ENCODE results near the gene SFTPB.

- TF ChIP-seq POLR2A (IDR thresholded peaks at IDR 0.05) (no peak), CTCF (IDR thresholded peaks at IDR 0.05) (no peak)
Observed at GRCh38 chr2:85675427-85675826, 7.4 kb upstream of the SFTPB start.
